GM06990 (cell line): Measurements from ENCODE around the gene FAM83C.
"Not testable (repeated sequence)": the region's sequence is repeated elsewhere in the genome, so short reads cannot be mapped to it uniquely, and the experiment has no call there.

ENCODE experiments used
- DNase-seq: peaks from one replicate; pipeline ENCODE4 v3.0.0-alpha.2; 2011; ENCODE audit not compliant: insufficient read length; ENCODE audit errors: extremely low read depth
- H3K27me3 ChIP-seq: replicated peaks from 2 replicates; pipeline ENCODE4 v1.6.0; 2011; ENCODE audit warnings: low read length; ENCODE audit not compliant: control insufficient read depth, insufficient read depth
- H3K36me3 ChIP-seq: 2 replicates; pipeline ENCODE4 v1.5.1; 2011; ENCODE audit warnings: low read length; ENCODE audit not compliant: control insufficient read depth, insufficient read depth
- H3K4me3 ChIP-seq: replicated peaks from 2 replicates; pipeline ENCODE4 v1.5.1; 2011; ENCODE audit warnings: low read depth, mild to moderate bottlenecking, control low read depth, low read length
- CTCF ChIP-seq: IDR thresholded peaks from 2 replicates; pipeline ENCODE4 v1.5.1; 2011; ENCODE audit warnings: low read length, control low read depth, mild to moderate bottlenecking, inconsistent platforms; ENCODE audit not compliant: insufficient read depth, poor library complexity, severe bottlenecking

Gene FAM83C

DNA sequence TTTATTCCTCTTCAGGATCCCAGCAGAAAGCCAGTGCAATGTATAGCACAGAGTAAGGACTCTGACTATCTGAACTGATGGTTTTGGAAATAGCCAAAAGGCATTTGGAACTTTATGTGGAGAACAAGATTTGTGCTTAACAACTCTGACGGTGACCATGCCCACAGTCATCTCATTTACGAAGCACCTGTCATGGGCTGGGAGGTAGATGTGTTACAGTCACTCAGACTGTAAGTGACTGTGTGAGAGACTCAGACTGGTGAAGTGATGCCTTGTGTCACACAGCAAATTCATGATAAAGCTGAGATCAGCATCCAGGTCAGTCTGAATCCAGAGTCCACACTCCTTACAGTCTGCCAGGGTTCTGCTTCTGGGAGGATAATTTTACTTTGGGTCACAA, 23.9 kb upstream of the FAM83C start:
- Histone ChIP-seq H3K4me3 (no peak overlapping the region), H3K27me3 (no peaks in the 10 kb centered on the region), H3K36me3 (no peaks in the 10 kb centered on the region; the same call in none of the 2 replicates)
- TF ChIP-seq CTCF: no peak
- no peak for DNase-seq

DNA sequence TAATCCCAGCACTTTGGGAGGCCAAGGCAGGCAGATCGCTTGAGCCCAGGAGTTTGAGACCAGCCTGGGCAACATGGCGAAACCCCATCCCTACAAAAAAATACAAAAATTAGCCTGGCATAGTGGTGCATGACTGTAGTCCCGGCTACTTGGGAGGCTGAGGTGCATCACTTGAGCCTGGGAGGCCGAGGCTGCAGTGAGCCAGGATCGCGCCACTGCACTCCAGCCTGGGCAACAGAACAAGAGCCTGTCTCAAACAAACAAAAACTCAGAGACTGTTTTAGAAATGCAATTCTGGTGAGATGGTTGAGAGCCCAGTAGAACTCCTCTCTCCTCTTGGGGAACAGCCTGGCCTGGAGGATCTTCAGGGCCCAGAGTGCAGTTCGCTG, 23.4 kb upstream of the FAM83C start:
- not testable (repeated sequence) for DNase-seq, H3K4me3 ChIP-seq, H3K36me3 ChIP-seq, H3K27me3 ChIP-seq

DNA sequence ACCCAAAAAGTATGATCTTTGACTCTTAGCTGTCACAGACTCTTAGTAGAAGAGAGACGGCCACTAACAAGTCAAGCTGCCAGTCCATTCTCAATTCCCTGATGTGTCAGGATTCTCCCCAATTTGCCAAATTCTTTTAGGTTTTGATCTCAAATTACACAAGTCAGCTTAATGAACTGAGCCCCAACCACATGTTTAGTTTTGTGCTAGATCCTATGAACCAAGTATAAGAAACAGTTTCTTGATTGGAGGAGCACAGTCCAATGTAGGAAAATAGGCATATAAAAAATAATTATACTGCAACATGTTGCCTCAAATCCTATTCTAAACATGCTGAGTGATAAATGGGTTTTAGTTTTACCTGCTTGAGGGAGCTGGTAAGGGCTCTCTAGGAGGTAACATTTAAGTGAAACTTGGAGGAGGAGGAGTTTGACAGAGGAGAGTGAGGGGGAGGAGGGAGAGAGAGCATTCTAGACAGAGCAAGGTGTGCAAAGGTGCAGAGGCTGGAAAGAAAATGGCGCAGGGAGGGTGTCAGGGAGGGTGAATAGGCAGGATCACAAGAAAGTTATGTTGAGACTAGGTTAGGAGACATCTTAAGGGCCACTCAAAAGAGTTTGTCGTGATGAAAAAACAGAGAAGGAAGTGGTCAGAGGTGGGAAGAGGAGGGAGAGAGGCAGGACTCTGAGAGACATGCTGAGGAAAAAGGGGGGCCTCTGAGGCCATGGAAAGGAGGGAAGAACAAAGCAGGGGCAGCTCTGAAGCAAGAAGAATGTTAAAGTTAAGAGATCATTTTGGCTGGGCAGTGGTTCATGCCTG, 22.8 kb upstream of the FAM83C start:
- no peak for TF ChIP-seq CTCF
- no peak overlapping the region for H3K4me3 ChIP-seq

GRCh38 chr20:35312318-35312717, 20.1 kb upstream of the FAM83C start:
- H3K36me3 ChIP-seq: peaks cover 2% of the 10 kb centered on the region
- DNase-seq: no peak
- TF ChIP-seq CTCF: no peak

More for the DNA sequence above, 22.8 kb upstream of the FAM83C start:
- DNase-seq: no peak
- no peaks in the 10 kb centered on the region for H3K27me3 ChIP-seq
- H3K36me3 ChIP-seq: no peaks in the 10 kb centered on the region

GRCh38 chr20:35311822-35312221, 19.6 kb upstream of the FAM83C start:
- H3K4me3 ChIP-seq: no peak overlapping the region
- DNase-seq: no peak
- no peak for TF ChIP-seq CTCF
- no peaks in the 10 kb centered on the region for H3K27me3 ChIP-seq
- H3K36me3 ChIP-seq: peaks cover 2% of the 10 kb centered on the region

More at GRCh38 chr20:35312318-35312717, 20.1 kb upstream of the FAM83C start:
- Histone ChIP-seq H3K4me3 (no peak overlapping the region), H3K27me3 (no peaks in the 10 kb centered on the region)

- no peaks in the 10 kb centered on the region for H3K27me3 ChIP-seq
- H3K36me3 ChIP-seq: peaks cover 2% of the 10 kb centered on the region
- H3K4me3 ChIP-seq: no peak overlapping the region
- no peak for TF ChIP-seq CTCF
- no peak for DNase-seq
Observed at GRCh38 chr20:35311409-35311808, 19.2 kb upstream of the FAM83C start.
